ENCODE data around the gene R3HCC1L. TPM values are rescaled to one million over a fixed set of nuclear protein-coding genes. Genes with fewer than 3 reads are reported as not detected.
A peak's percentile ranks its signal among the peaks of the same experiment; 100 is the strongest.
"Not testable (repeated sequence)": the region's sequence is repeated elsewhere in the genome, so short reads cannot be mapped to it uniquely, and the experiment has no call there.

Gene R3HCC1L
- total RNA-seq, 4 donors from 2014 or later = 16.4 to 22.3 (median 18.8) TPM

GRCh38 chr10:98115031-98115787 is 19.2 kb upstream of the R3HCC1L start:
- no peaks in the 10 kb centered on the region for H3K4me1 ChIP-seq
- no peak for DNase-seq
- H3K36me3 ChIP-seq = no peaks in the 10 kb centered on the region
- no peak overlapping the region for H3K27ac ChIP-seq
- H3K9me3 ChIP-seq = no peaks in the 10 kb centered on the region
- H3K27me3 ChIP-seq = no peaks in the 10 kb centered on the region
- no peak overlapping the region for H3K4me3 ChIP-seq
- TF ChIP-seq CTCF (IDR thresholded peaks at IDR 0.05) = no peak
- TF ChIP-seq POLR2A (IDR thresholded peaks at IDR 0.05) = no peak

- Histone ChIP-seq H3K9me3 (peaks cover 0 to 2% (median 0%) of the 10 kb centered on the region in 4 donors), H3K4me3 (no peak overlapping the region), H3K27ac (no peak overlapping the region), H3K27me3 (no peaks in the 10 kb centered on the region), H3K4me1 (no peaks in the 10 kb centered on the region), H3K36me3 (no peaks in the 10 kb centered on the region)
- TF ChIP-seq CTCF (IDR thresholded peaks at IDR 0.05) (no peak), POLR2A (IDR thresholded peaks at IDR 0.05) (no peak)
- DNase-seq = no peak
Observed at GRCh38 chr10:98119891-98120290, 14.6 kb upstream of the R3HCC1L start.

DNA sequence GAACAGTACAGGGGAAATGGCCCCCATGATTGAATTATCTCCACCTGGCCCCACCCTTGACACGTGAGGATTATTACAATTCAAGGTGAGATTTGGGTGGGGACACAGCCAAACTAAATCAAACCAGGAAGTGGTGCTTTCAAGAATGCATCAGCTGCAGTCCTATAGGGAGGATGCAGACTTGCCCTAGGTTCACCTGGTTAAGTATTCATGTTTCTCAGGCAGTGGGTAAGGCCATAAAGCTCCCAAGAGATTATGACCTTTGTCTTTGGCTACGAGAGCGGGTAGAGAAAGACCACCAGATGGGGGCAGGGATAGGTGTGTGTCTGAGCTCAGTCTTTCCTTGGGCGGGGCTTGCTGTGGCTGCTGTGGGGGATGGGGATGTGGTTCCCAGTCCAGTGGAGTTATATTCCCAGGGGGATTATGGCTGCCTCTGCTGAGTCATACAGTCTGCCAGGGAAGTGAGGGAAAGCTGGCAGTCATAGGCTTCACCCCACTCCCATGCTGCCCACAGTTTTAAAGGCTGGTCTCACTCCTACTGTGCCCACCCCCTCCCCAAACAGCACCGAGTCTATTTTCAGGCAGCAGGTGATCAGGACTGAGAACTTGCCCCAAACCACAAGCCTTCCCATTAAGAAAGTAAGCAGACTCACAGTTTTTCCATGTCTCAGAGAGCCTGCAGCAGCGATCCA is 8.4 kb upstream of the R3HCC1L start:
- Histone ChIP-seq H3K27me3 (no peaks in the 10 kb centered on the region), H3K4me1 (no peaks in the 10 kb centered on the region), H3K4me3 (no peak overlapping the region), H3K27ac (no peak overlapping the region), H3K9me3 (peaks cover 0 to 3% (median 0%) of the 10 kb centered on the region in 4 donors), H3K36me3 (no peaks in the 10 kb centered on the region)
- TF ChIP-seq CTCF (IDR thresholded peaks at IDR 0.05) (no peak), POLR2A (IDR thresholded peaks at IDR 0.05) (no peak)
- no peak for DNase-seq

DNA sequence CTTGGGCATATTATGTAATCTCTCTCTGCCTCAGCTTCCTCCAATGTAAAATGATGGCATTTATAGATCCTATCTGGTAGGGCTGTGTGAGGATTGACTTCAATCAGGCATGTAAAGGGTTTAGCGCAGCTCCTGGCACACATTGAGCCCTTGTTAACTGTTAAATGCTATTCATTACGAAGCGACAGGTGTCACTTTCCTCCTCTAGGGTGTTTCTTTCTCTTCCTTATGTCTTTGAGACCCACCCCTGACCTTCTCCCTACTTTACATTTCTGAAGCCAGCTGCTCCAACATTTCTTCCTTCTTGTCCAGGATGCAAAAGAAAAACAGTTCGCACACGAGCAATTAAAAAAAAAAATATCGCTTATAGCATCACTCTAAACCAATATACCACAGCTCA is 5.7 kb upstream of the R3HCC1L start:
- Histone ChIP-seq H3K27me3 (no peaks in the 10 kb centered on the region), H3K36me3 (no peaks in the 10 kb centered on the region), H3K4me3 (no peak overlapping the region), H3K9me3 (peaks cover 0 to 3% (median 0%) of the 10 kb centered on the region in 4 donors), H3K27ac (no peak overlapping the region), H3K4me1 (no peaks in the 10 kb centered on the region)
- TF ChIP-seq CTCF (IDR thresholded peaks at IDR 0.05) (no peak), POLR2A (IDR thresholded peaks at IDR 0.05) (no peak)
- no peak for DNase-seq

DNA sequence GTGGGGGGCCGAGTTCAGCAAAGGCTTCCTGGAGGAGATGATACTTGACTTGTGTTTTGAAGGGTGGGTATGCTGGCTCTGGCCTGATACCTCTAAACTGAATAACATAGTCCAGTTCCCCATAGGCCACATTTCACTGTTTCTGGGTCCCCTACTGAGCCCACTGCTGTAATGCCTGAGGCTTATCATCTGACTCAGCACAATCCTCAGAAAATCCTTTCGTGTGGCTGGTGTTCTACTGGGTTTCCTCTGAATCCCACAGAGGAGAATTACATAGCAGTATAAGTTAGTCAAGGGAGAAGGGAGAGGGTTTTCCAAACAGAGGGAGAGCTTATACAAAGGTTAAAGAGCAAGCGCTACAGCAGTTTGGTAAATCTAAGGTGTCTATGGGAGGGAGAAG is 2.8 kb upstream of the R3HCC1L start:
- Histone ChIP-seq H3K9me3 (no peaks in the 10 kb centered on the region), H3K27me3 (no peaks in the 10 kb centered on the region), H3K4me3 (no peak overlapping the region), H3K36me3 (no peaks in the 10 kb centered on the region), H3K4me1 (peaks cover 0 to 11% (median 0%) of the 10 kb centered on the region in 4 donors), H3K27ac (no peak overlapping the region)
- TF ChIP-seq POLR2A (IDR thresholded peaks at IDR 0.05) (no peak), CTCF (IDR thresholded peaks at IDR 0.05) (no peak)
- no peak for DNase-seq

DNA sequence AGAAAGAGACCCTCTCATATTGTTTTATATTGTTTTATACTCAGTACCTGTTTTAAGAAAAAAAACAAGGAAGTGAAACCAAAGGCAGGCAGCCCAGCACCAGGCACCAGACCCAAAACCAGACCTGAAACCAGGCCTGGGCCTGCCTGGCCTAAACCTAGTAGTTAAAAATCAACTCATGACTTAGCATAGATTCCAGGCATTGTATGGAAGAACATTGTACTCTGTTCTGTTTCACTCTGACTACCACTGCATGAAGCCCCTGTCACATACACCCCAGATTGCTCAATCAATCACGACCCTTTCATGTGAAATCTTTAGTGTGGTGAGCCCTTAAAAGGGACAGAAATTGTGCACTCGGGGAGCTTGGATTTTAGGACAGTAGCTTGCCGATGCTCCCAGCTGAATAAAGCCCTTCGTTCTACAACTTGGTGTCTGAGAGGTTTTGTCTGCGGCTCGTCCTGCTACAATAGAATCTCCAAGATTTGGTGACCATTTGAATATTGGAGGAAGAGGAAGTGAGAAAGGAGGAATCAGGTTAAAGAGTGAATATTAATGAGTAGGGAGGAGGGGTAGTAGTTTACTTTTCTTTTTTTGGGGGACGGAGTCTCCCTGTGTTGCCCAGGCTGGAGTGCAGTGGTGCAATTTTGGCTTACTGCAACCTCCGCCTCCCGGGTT is 1.2 kb upstream of the R3HCC1L start:
- peaks cover 0 to 25% (median under 1%) of the 10 kb centered on the region in 4 donors for H3K4me1 ChIP-seq
- not testable (repeated sequence) for H3K36me3 ChIP-seq, H3K9me3 ChIP-seq, H3K4me3 ChIP-seq, H3K27me3 ChIP-seq
- peak overlapping the region in 2 of 4 donors; percentile 90 to 95 for H3K27ac ChIP-seq
- peak in 2 of 3 donors; percentile 62 to 71 for DNase-seq

Measured in Peyer's patch (tissue), 4 donors.